HG03571 (cell line): ENCODE data around the gene FILIP1L.
A peak's percentile ranks its signal among the peaks of the same experiment; 100 is the strongest.

ENCODE experiments used
- ATAC-seq: cut with Tn5 transposase; IDR thresholded peaks from one replicate; pipeline ENCODE4 v1.9.1; 2021; ENCODE audit not compliant: unreplicated experiment

FILIP1L gene

GRCh38 chr3:100125161-100125938, 11.0 kb upstream of the FILIP1L start:
- ATAC-seq: no peak

- ATAC-seq: no peak
These were observed 10.0 kb upstream of the FILIP1L start for GRCh38 chr3:100124201-100124761.

- ATAC-seq: no peak
These were observed 8.8 kb upstream of the FILIP1L start for GRCh38 chr3:100123112-100123511.

DNA sequence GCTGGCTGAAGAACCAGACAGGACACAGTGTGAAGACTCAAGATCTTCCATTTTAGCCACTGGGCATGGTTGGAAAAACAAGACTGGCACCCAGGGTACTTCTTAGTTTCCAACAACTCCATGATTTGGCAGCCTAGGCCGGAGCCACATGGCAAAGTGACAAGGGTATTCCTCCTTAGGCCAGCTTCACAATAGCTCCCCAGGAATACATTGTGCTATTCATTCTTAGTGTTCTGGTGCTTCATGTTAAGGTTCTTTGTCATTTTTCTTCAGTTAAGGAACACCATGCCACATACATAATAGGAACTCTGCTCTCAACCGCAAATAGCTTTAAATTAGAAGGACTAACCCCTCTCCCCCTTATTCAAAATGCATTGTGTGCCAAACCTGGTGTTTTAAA, 8.0 kb upstream of the FILIP1L start:
- ATAC-seq: no peak

- ATAC-seq: no peak
These were observed 6.4 kb upstream of the FILIP1L start for GRCh38 chr3:100120693-100121092.

DNA sequence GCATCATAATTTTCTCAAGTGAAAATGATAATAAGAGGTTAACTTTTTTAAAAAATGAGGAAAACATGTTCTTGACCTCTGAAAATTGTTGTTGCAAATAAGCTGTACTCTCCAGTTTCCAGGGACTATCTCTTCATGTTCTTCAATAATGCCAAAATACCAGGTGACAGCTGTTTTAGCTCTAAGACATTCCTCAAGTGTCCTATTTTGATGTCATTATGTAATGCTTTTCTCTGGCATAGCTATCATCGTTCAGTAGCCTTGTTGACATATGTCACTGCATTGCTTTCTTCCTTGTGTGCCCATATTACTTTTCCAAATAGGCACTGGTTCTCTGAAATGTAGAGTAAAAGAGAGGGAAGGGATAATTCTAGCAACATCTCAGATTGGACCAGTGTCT, 5.7 kb upstream of the FILIP1L start:
- no peak for ATAC-seq

GRCh38 chr3:100117093-100117492, 2.8 kb upstream of the FILIP1L start:
- no peak for ATAC-seq

DNA sequence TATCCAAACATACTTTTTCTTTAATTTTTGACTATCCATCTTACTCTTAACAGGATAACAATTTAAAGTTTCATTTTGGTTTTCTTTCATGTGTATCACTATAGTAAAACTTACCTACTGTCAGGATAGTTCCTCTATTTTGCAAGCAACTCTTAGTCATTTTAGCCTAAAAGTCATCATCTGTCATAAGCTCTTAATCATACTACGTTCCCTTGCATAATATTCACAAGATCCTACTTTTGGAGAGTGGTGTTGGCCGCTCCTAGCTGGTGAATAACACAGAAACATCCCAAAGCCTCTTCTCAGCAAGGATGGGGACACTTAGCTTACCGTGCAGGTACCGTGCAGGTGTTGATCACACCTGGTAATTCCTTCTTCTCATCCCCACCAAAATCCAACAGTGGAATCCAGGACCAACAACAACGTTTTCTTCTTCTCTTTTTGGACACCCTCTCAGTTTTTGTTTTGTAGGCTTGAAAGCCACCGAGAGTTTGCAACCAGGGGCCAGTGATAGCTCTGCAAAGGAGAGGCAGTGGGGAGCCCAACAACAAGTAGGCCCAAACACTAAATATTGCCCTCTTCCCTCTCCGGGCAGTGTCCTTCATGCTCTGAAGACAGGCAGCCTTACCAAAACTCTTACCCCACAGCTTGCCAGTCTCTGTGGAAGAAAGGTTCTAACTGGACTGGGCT, 433 bp downstream of the FILIP1L start:
- ATAC-seq: no peak

- no peak for ATAC-seq
These were observed 2.6 kb downstream of the FILIP1L start for GRCh38 chr3:100111728-100112127.

GRCh38 chr3:100110162-100110561, 4.1 kb downstream of the FILIP1L start:
- ATAC-seq: no peak

GRCh38 chr3:100108464-100109079, 5.7 kb downstream of the FILIP1L start:
- ATAC-seq: no peak

DNA sequence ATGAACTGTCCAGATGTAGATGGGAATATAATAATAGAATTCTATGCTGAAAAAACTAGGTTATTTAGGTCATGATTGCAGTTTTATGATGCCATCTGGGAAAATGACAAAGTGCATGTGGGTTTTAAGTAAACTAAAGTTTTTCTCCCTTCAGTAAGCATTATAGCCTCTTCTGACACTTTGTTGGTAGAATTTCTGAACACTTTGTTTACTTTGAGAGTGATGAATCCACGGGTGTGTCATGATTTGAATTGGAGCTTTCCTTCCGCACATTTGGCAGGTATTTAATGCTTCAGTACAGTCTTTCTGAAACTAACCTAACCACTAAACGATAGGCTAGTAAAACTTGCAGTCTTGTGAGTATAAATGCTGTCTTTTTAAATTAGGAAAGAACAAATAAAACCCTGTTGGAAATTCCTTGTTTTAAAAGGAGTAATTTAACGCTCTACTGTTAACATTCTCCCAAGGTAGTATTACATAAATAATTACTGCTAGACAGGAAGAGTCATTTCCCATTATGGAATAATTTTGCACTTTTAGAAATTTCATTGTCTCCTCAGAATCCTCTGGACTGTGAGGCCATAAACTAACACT, 7.0 kb downstream of the FILIP1L start:
- ATAC-seq: no peak

- ATAC-seq: no peak
These were observed 7.7 kb downstream of the FILIP1L start for GRCh38 chr3:100106531-100107141.

GRCh38 chr3:100106094-100106493, 8.2 kb downstream of the FILIP1L start:
- ATAC-seq: no peak

- ATAC-seq: peak; percentile 36
These were observed 8.8 kb downstream of the FILIP1L start for GRCh38 chr3:100105501-100105900.

DNA sequence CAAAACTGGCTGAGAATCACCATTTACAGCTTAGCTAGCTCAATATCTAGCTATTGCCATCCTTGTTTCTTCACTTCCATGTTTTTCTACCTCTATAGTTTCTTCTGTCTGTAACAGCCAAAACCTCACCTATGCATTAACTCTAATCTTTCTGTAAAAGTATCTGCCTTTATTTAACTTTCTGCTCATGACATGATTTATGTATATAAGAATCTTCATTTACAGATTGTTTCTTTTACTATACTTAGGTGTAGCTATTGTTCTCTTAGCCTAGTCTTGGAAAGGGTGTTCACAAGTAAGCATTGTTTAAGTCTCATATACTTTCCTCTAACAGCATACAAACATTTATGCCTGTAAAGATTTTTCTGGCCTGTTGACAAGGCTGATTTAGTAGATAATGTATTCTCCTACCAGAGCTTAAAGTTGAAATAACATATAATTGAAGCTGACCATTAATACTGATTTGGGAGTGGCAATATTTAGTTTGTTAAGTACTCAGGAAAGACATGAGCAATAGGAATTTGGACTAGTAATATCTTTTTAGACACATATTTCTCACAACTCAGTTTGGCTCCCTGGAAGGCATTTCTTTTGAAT, 9.4 kb downstream of the FILIP1L start:
- no peak for ATAC-seq

DNA sequence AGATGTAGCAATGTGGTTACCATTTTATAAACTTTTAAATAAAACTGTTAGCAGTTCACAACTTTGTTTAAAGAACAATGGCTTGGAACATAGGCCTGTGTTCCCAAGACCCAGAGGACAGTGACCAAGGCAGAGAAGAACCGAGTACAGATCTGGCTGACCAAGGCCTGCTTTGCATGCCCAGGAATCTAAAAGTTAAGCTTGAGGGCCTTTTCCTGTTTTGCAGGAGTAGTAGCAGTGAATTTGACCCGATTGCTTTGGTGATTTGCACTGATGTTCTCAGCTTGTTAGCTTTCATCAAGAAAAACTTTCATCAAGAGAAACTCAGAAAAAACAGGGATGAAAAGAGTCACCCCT, 9.9 kb downstream of the FILIP1L start:
- peak; percentile 32 for ATAC-seq

- ATAC-seq: peak; percentile 83
These were observed 10.5 kb downstream of the FILIP1L start for GRCh38 chr3:100103558-100104441.

GRCh38 chr3:100102757-100103156, 11.5 kb downstream of the FILIP1L start:
- ATAC-seq: no peak

- ATAC-seq: no peak
These were observed 13.9 kb downstream of the FILIP1L start for GRCh38 chr3:100100425-100100824.
